ENCODE data around the gene CRHR2. TPM values are rescaled to one million over a fixed set of nuclear protein-coding genes. Genes with fewer than 3 reads are reported as not detected.

The CRHR2 gene
- total RNA-seq: not detected in 2 replicates

DNA sequence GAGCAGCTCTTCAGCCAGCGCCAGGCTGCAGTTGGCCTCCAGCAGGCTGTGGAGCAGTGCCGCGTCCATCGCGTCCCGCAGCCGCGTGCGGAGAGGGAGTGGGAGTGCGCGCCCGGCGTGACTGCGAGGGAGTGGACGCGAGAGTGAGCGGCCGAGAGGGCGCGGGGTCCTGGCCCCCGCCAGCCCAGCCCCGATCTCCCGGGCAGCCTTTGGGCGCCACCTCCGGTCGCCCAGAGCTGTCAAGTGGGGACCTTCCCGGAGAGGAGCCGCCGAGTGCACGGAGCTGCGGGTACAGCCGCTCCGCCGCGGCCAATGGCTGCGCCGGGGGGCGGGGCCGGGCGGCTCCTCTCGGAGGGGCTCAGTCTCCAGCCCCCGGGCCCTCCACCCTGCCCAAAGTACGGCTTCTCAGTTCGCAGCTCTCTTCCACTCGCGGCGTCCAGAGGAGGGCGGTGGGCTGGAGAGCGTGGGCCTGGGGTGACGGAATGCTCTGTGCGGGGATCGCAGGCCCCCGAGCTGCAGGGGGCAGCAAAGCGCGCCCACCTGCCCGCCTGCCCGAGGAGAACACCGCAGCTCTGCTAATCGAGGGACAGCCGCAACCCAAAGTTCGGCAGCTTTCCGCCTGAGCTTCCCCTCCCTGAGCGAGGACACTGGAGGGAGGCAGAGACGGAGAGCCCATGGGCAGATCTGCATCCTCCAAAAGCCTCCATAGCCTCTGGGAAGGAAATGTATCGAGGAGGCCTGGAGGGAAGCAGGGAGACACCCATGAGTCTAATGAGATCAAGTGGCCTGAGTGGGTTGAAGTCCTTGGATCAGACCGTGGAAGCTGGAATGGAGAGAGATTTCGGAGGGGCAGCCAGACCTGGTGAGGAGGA is at the start of gene CRHR2:
CRHR2 (minus strand) TSS at position 245 of the 872 bp plus-strand sequence; CDS start at position 69, 176 bp downstream.

Other genes with a start within 250 kb of the CRHR2 start
- 12.2 and 13.3 TPM in 2 replicates for gene NOD1, start 203.7 kb downstream of the CRHR2 start, total RNA-seq
- gene GGCT, start 177.6 kb downstream of the CRHR2 start, total RNA-seq: 21.5 and 24.0 TPM in 2 replicates
- gene GARS1, start 87.6 kb downstream of the CRHR2 start, total RNA-seq: 223 and 337 TPM in 2 replicates
- 0.13 and 0.65 TPM in 2 replicates for gene INMT, start 69.7 kb upstream of the CRHR2 start, total RNA-seq
- gene MINDY4, start 89.0 kb upstream of the CRHR2 start, total RNA-seq: 5.7 and 8.4 TPM in 2 replicates
- 0.78 and 0.86 TPM in 2 replicates for gene AQP1, start 229.4 kb upstream of the CRHR2 start, total RNA-seq